ENCODE data around the gene ATP5ME. TPM values are rescaled to one million over a fixed set of nuclear protein-coding genes. Genes with fewer than 3 reads are reported as not detected.

ATP5ME gene
- total and polyA plus RNA-seq, 4 experiments from 2014 or later: 137 to 542 (median 285) TPM

- H3K4me3 Mint-ChIP-seq: no peak overlapping the region
- peaks cover 0 to 10% (median 0%) of the 10 kb centered on the region in 8 donors for H3K9me3 Mint-ChIP-seq
- CTCF ChIA-PET (ENCODE audit: partially characterized antibody): no interaction called here
- no peaks in the 10 kb centered on the region for H3K36me3 Mint-ChIP-seq
- Histone ChIP-seq H3K27ac (ENCODE audit: low read depth, low read length) (no peak overlapping the region), H3K27me3 (ENCODE audit: insufficient read depth, low read length) (no peaks in the 10 kb centered on the region), H3K9me3 (ENCODE audit: control insufficient read depth in 1 of 2, low read length in 2 of 2) (peaks cover 0 to 3% of the 10 kb centered on the region in 2 donors), H3K36me3 (ENCODE audit: insufficient read depth, low read length) (no peaks in the 10 kb centered on the region), H3K4me3 (ENCODE audit: low read length in 2 of 2) (no peak overlapping the region), H3K4me1 (ENCODE audit: insufficient read depth, low read length) (no peaks in the 10 kb centered on the region)
- DNase-seq: no peak
- POLR2A ChIA-PET (ENCODE audit: partially characterized antibody): no interaction called here
- no peaks in the 10 kb centered on the region for H3K4me1 Mint-ChIP-seq
- intact Hi-C loops (cut with micrococcal nuclease): no loop called here
- H3K27me3 Mint-ChIP-seq: no peaks in the 10 kb centered on the region
- no peak overlapping the region for H3K27ac Mint-ChIP-seq
Measured at GRCh38 chr4:633976-634598, 40.0 kb downstream of the ATP5ME start.

- peaks cover 0 to 3% of the 10 kb centered on the region in 2 donors for H3K9me3 ChIP-seq (ENCODE audit: control insufficient read depth in 1 of 2, low read length in 2 of 2)
- Mint-ChIP-seq H3K36me3 (no peaks in the 10 kb centered on the region), H3K27me3 (no peaks in the 10 kb centered on the region), H3K9me3 (peaks cover 0 to 10% (median 0%) of the 10 kb centered on the region in 8 donors), H3K4me3 (no peak overlapping the region), H3K4me1 (no peaks in the 10 kb centered on the region), H3K27ac (no peak overlapping the region)
- intact Hi-C loops (cut with micrococcal nuclease): no loop called here
- POLR2A ChIA-PET (ENCODE audit: partially characterized antibody): no interaction called here
- CTCF ChIA-PET (ENCODE audit: partially characterized antibody): no interaction called here
- no peak for DNase-seq
- no peaks in the 10 kb centered on the region for H3K36me3 ChIP-seq (ENCODE audit: insufficient read depth, low read length)
- H3K4me1 ChIP-seq (ENCODE audit: insufficient read depth, low read length): no peaks in the 10 kb centered on the region
- H3K4me3 ChIP-seq (ENCODE audit: low read length in 2 of 2): no peak overlapping the region
- H3K27me3 ChIP-seq (ENCODE audit: insufficient read depth, low read length): no peaks in the 10 kb centered on the region
- H3K27ac ChIP-seq (ENCODE audit: low read depth, low read length): no peak overlapping the region
Measured at GRCh38 chr4:633406-633805, 40.7 kb downstream of the ATP5ME start.

GRCh38 chr4:632926-633325, 41.1 kb downstream of the ATP5ME start:
- H3K9me3 Mint-ChIP-seq: peaks cover 0 to 10% (median 0%) of the 10 kb centered on the region in 8 donors
- intact Hi-C loops (cut with micrococcal nuclease): no loop called here
- no peaks in the 10 kb centered on the region for H3K36me3 Mint-ChIP-seq
- no peaks in the 10 kb centered on the region for H3K4me1 Mint-ChIP-seq
- Histone ChIP-seq H3K9me3 (ENCODE audit: control insufficient read depth in 1 of 2, low read length in 2 of 2) (peaks cover 0 to 3% of the 10 kb centered on the region in 2 donors), H3K27ac (ENCODE audit: low read depth, low read length) (no peak overlapping the region), H3K36me3 (ENCODE audit: insufficient read depth, low read length) (no peaks in the 10 kb centered on the region), H3K4me1 (ENCODE audit: insufficient read depth, low read length) (no peaks in the 10 kb centered on the region), H3K27me3 (ENCODE audit: insufficient read depth, low read length) (no peaks in the 10 kb centered on the region), H3K4me3 (ENCODE audit: low read length in 2 of 2) (no peak overlapping the region)
- no peak for DNase-seq
- ChIA-PET POLR2A (ENCODE audit: partially characterized antibody) (no interaction called here), CTCF (ENCODE audit: partially characterized antibody) (no interaction called here)
- no peaks in the 10 kb centered on the region for H3K27me3 Mint-ChIP-seq
- H3K4me3 Mint-ChIP-seq: no peak overlapping the region
- no peak overlapping the region for H3K27ac Mint-ChIP-seq

GRCh38 chr4:632196-632790, 41.8 kb downstream of the ATP5ME start:
- no peak overlapping the region for H3K4me3 ChIP-seq (ENCODE audit: low read length in 2 of 2)
- Mint-ChIP-seq H3K4me3 (no peak overlapping the region), H3K27ac (no peak overlapping the region), H3K36me3 (no peaks in the 10 kb centered on the region), H3K4me1 (no peaks in the 10 kb centered on the region), H3K9me3 (peaks cover 0 to 10% (median 0%) of the 10 kb centered on the region in 8 donors), H3K27me3 (no peaks in the 10 kb centered on the region)
- H3K36me3 ChIP-seq (ENCODE audit: insufficient read depth, low read length): no peaks in the 10 kb centered on the region
- intact Hi-C loops (cut with micrococcal nuclease): no loop called here
- peaks cover 0 to 3% of the 10 kb centered on the region in 2 donors for H3K9me3 ChIP-seq (ENCODE audit: control insufficient read depth in 1 of 2, low read length in 2 of 2)
- DNase-seq: no peak
- H3K27me3 ChIP-seq (ENCODE audit: insufficient read depth, low read length): no peaks in the 10 kb centered on the region
- no peaks in the 10 kb centered on the region for H3K4me1 ChIP-seq (ENCODE audit: insufficient read depth, low read length)
- ChIA-PET CTCF (ENCODE audit: partially characterized antibody) (no interaction called here), POLR2A (ENCODE audit: partially characterized antibody) (no interaction called here)
- H3K27ac ChIP-seq (ENCODE audit: low read depth, low read length): no peak overlapping the region

- H3K36me3 Mint-ChIP-seq: no peaks in the 10 kb centered on the region
- no peaks in the 10 kb centered on the region for H3K4me1 ChIP-seq (ENCODE audit: insufficient read depth, low read length)
- no peak overlapping the region for H3K27ac ChIP-seq (ENCODE audit: low read depth, low read length)
- no peaks in the 10 kb centered on the region for H3K27me3 Mint-ChIP-seq
- no peaks in the 10 kb centered on the region for H3K27me3 ChIP-seq (ENCODE audit: insufficient read depth, low read length)
- DNase-seq: no peak
- peaks cover 0 to 10% (median 0%) of the 10 kb centered on the region in 8 donors for H3K9me3 Mint-ChIP-seq
- ChIA-PET POLR2A (ENCODE audit: partially characterized antibody) (no interaction called here), CTCF (ENCODE audit: partially characterized antibody) (no interaction called here)
- peak overlapping the region in 1 of 7 donors; percentile 21 for H3K27ac Mint-ChIP-seq
- intact Hi-C loops (cut with micrococcal nuclease): no loop called here
- no peaks in the 10 kb centered on the region for H3K4me1 Mint-ChIP-seq
- no peak overlapping the region for H3K4me3 Mint-ChIP-seq
- peaks cover 0 to 3% of the 10 kb centered on the region in 2 donors for H3K9me3 ChIP-seq (ENCODE audit: control insufficient read depth in 1 of 2, low read length in 2 of 2)
- H3K36me3 ChIP-seq (ENCODE audit: insufficient read depth, low read length): no peaks in the 10 kb centered on the region
- no peak overlapping the region for H3K4me3 ChIP-seq (ENCODE audit: low read length in 2 of 2)
Measured at GRCh38 chr4:630656-631055, 43.4 kb downstream of the ATP5ME start.

- H3K27ac Mint-ChIP-seq: no peak overlapping the region
- H3K4me1 Mint-ChIP-seq: no peaks in the 10 kb centered on the region
- Histone ChIP-seq H3K4me1 (ENCODE audit: insufficient read depth, low read length) (no peaks in the 10 kb centered on the region), H3K36me3 (ENCODE audit: insufficient read depth, low read length) (no peaks in the 10 kb centered on the region), H3K4me3 (ENCODE audit: low read length in 2 of 2) (no peak overlapping the region), H3K27ac (ENCODE audit: low read depth, low read length) (no peak overlapping the region), H3K9me3 (ENCODE audit: control insufficient read depth in 1 of 2, low read length in 2 of 2) (peaks cover 0 to 3% of the 10 kb centered on the region in 2 donors), H3K27me3 (ENCODE audit: insufficient read depth, low read length) (no peaks in the 10 kb centered on the region)
- H3K36me3 Mint-ChIP-seq: no peaks in the 10 kb centered on the region
- intact Hi-C loops (cut with micrococcal nuclease): no loop called here
- no peaks in the 10 kb centered on the region for H3K27me3 Mint-ChIP-seq
- no peak for DNase-seq
- ChIA-PET POLR2A (ENCODE audit: partially characterized antibody) (no interaction called here), CTCF (ENCODE audit: partially characterized antibody) (no interaction called here)
- peaks cover 0 to 10% (median 0%) of the 10 kb centered on the region in 8 donors for H3K9me3 Mint-ChIP-seq
- H3K4me3 Mint-ChIP-seq: no peak overlapping the region
Measured at GRCh38 chr4:629915-630641, 44.0 kb downstream of the ATP5ME start.

- Histone ChIP-seq H3K36me3 (ENCODE audit: insufficient read depth, low read length) (no peaks in the 10 kb centered on the region), H3K27me3 (ENCODE audit: insufficient read depth, low read length) (no peaks in the 10 kb centered on the region), H3K9me3 (ENCODE audit: control insufficient read depth in 1 of 2, low read length in 2 of 2) (peaks cover 0 to 3% of the 10 kb centered on the region in 2 donors), H3K4me1 (ENCODE audit: insufficient read depth, low read length) (no peaks in the 10 kb centered on the region), H3K27ac (ENCODE audit: low read depth, low read length) (no peak overlapping the region), H3K4me3 (ENCODE audit: low read length in 2 of 2) (no peak overlapping the region)
- no peak for DNase-seq
- Mint-ChIP-seq H3K27me3 (no peaks in the 10 kb centered on the region), H3K27ac (no peak overlapping the region), H3K4me3 (no peak overlapping the region), H3K9me3 (peaks cover 0 to 10% (median 0%) of the 10 kb centered on the region in 8 donors), H3K4me1 (no peaks in the 10 kb centered on the region), H3K36me3 (no peaks in the 10 kb centered on the region)
- CTCF ChIA-PET (ENCODE audit: partially characterized antibody): no interaction called here
- intact Hi-C loops (cut with micrococcal nuclease): no loop called here
- POLR2A ChIA-PET (ENCODE audit: partially characterized antibody): no interaction called here
Measured at GRCh38 chr4:629636-629914, 44.5 kb downstream of the ATP5ME start.

Measured in CD4-positive, alpha-beta memory T cell (primary cell).